OCI-LY7 (cell line): ENCODE measurements around the gene TUBGCP2. TPM values are rescaled to one million over a fixed set of nuclear protein-coding genes. Genes with fewer than 3 reads are reported as not detected.

Experiments
- BruUV-seq: library from RNA; stranded (reverse); fragments of 400-500 nt; replicated peaks from 2 replicates; lab custom pipeline; 2021; lab: Mats Ljungman, UMichigan
- CTCF ChIA-PET: fragments of 300-600 bp; sonication (Branson Sonifier 250); formaldehyde crosslinking; loops from one replicate; lab custom pipeline; 2022; ENCODE audit warnings: antibody characterized with exemption; ENCODE audit not compliant: unreplicated experiment; lab: Charles Lee
- POLR2A ChIA-PET: fragments of 300-600 bp; sonication (Branson Sonifier 250); formaldehyde crosslinking; loops from one replicate; lab custom pipeline; 2022; ENCODE audit warnings: antibody characterized with exemption; lab: Charles Lee
- DNase-seq: peaks from one replicate; pipeline ENCODE4 v3.0.0-alpha.2; 2015; ENCODE audit warnings: low spot score
- H2AFZ ChIP-seq: fragments of 200-600 bp; sonication (generic), shearing (Covaris generic); 2 replicates; pipeline ENCODE4 v1.6.1; 2014; ENCODE audit warnings: mild to moderate bottlenecking, antibody characterized with exemption, low read length, moderate library complexity
- H3K27ac ChIP-seq: fragments of 200-600 bp; sonication (generic); 2 replicates; pipeline ENCODE4 v1.5.1; 2014; ENCODE audit warnings: mixed run types, low read depth, mild to moderate bottlenecking, moderate library complexity, low read length, inconsistent platforms; ENCODE audit not compliant: poor library complexity, severe bottlenecking
- H3K36me3 ChIP-seq: fragments of 200-600 bp; sonication (generic); 2 replicates; pipeline ENCODE4 v1.6.1; 2014; ENCODE audit warnings: mild to moderate bottlenecking, antibody characterized with exemption, low read length, moderate library complexity, mixed read lengths; ENCODE audit not compliant: insufficient read depth
- H3K4me1 ChIP-seq: fragments of 200-600 bp; sonication (generic); 2 replicates; pipeline ENCODE4 v1.5.1; 2014; ENCODE audit warnings: mild to moderate bottlenecking, low read length; ENCODE audit not compliant: insufficient read depth, poor library complexity, severe bottlenecking
- H3K4me2 ChIP-seq: fragments of 200-600 bp; sonication (generic); 2 replicates; pipeline ENCODE4 v1.6.1; 2014; ENCODE audit warnings: mild to moderate bottlenecking, low read length
- H3K4me3 ChIP-seq: fragments of 200-600 bp; sonication (generic); 2 replicates; pipeline ENCODE4 v1.5.1; 2014; ENCODE audit warnings: mild to moderate bottlenecking, low read depth, low read length; ENCODE audit not compliant: poor library complexity, severe bottlenecking
- H3K79me2 ChIP-seq: fragments of 200-600 bp; sonication (generic); 2 replicates; pipeline ENCODE4 v1.6.1; 2016; ENCODE audit warnings: low read depth, mild to moderate bottlenecking, low read length, moderate library complexity, mixed read lengths; ENCODE audit not compliant: insufficient read depth
- H3K9me2 ChIP-seq: fragments of 200-600 bp; sonication (generic); 2 replicates; pipeline ENCODE4 v1.6.1; 2016; ENCODE audit warnings: mild to moderate bottlenecking, low read length, mixed read lengths; ENCODE audit not compliant: insufficient read depth
- H3K9me3 ChIP-seq: fragments of 200-600 bp; sonication (generic); 2 replicates; pipeline ENCODE4 v1.6.1; 2014; ENCODE audit warnings: mild to moderate bottlenecking, mixed run types, low read length, mixed read lengths
- H4K20me1 ChIP-seq: fragments of 200-600 bp; sonication (generic); 2 replicates; pipeline ENCODE4 v1.6.1; 2014; ENCODE audit warnings: mild to moderate bottlenecking, antibody characterized with exemption, low read length, moderate library complexity, mixed read lengths; ENCODE audit not compliant: insufficient read depth
- EZH2phosphoT487 ChIP-seq: fragments of 200-600 bp; sonication (generic); IDR thresholded peaks from 2 replicates; pipeline ENCODE4 v1.6.1; 2018; ENCODE audit warnings: low read depth, borderline replicate concordance, mild to moderate bottlenecking, mixed run types, antibody characterized with exemption, low read length, moderate library complexity, mixed read lengths
- intact Hi-C: fragments of 100-400 bp; cut with micrococcal nuclease; formaldehyde crosslinking; loops from one replicate; pipeline ENCODE4 v1.10.0; 2022; ENCODE audit not compliant: unreplicated experiment
- total RNA-seq, 2 experiments: library from RNA; depleted of rRNA in 1 of 2; stranded (reverse); fragments of >200 nt in 1 of 2; shearing (Covaris generic) in 1 of 2; gene quantifications; 2 replicates each; pipeline ENCODE4 v1.2.3, GENCODE V29; 2014 to 2022
- TF ChIP-seq, protein P1 (sequence below): fragments of 200-600 bp; sonication (generic); conservative IDR thresholded peaks from 2 replicates; pipeline ENCODE4 v1.5.1; 2014; ENCODE audit warnings: mild to moderate bottlenecking, antibody characterized with exemption, low read length, moderate library complexity, mixed read lengths

Gene TUBGCP2
- total RNA-seq, 2 experiments from 2014 or later = 40.5 to 56.1 TPM

DNA sequence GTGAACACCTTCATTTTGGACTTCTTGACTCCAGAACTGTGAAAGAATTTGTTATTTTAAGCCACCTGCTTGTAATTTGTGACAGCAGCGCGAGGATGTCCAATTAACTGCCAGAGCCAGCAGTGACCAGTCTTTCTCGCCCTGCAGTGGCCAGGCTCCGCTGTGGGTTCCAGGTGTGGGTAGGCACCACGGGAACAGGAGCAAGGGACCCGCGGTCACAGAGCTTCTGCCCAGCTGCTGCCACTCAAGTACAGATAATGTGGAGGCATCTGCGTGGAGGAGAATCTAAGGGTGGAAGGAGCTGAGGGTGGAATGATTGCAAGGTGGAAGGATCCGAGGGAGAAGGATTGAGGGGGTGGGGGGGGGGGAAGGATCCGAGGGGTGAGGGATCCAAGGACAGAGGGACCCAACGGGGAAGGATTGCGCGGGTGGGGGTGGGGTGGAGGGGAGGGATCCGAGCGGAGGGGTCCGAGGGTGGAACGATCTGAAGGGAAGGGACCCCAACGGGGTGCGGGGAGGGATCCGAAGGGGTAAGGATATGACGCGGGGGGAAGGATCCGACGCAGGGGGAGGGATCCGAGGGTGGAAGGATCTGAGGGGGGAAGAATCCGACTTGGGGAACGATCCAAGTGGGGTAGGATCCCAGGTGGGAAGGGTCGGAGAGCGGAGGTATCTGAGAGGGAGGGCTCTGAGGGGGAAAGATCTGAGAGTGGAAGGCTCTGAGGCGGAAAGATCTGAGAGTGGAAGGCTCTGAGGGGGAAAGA, 24.4 kb upstream of the TUBGCP2 start:
- intact Hi-C loops = no loop called here
- ChIA-PET CTCF (no interaction called here), POLR2A (no interaction called here)
- no peaks in the 10 kb centered on the region for H3K36me3 ChIP-seq
- H3K4me1 ChIP-seq = no peaks in the 10 kb centered on the region
- H4K20me1 ChIP-seq = no peaks in the 10 kb centered on the region
- no peak overlapping the region for H3K4me3 ChIP-seq
- H3K9me2 ChIP-seq = no peaks in the 10 kb centered on the region
- H3K79me2 ChIP-seq = no peaks in the 10 kb centered on the region
- BruUV-seq = no TSS peak
- no peak overlapping the region for H3K4me2 ChIP-seq
- no peak overlapping the region for H3K27ac ChIP-seq
- H2AFZ ChIP-seq = no peak overlapping the region
- no peak for DNase-seq
- no peaks in the 10 kb centered on the region; the same call in 1 of the 2 replicates for H3K9me3 ChIP-seq
- no peak for TF ChIP-seq EZH2phosphoT487
- TF ChIP-seq, protein P1, sequence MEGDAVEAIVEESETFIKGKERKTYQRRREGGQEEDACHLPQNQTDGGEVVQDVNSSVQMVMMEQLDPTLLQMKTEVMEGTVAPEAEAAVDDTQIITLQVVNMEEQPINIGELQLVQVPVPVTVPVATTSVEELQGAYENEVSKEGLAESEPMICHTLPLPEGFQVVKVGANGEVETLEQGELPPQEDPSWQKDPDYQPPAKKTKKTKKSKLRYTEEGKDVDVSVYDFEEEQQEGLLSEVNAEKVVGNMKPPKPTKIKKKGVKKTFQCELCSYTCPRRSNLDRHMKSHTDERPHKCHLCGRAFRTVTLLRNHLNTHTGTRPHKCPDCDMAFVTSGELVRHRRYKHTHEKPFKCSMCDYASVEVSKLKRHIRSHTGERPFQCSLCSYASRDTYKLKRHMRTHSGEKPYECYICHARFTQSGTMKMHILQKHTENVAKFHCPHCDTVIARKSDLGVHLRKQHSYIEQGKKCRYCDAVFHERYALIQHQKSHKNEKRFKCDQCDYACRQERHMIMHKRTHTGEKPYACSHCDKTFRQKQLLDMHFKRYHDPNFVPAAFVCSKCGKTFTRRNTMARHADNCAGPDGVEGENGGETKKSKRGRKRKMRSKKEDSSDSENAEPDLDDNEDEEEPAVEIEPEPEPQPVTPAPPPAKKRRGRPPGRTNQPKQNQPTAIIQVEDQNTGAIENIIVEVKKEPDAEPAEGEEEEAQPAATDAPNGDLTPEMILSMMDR = no peak

DNA sequence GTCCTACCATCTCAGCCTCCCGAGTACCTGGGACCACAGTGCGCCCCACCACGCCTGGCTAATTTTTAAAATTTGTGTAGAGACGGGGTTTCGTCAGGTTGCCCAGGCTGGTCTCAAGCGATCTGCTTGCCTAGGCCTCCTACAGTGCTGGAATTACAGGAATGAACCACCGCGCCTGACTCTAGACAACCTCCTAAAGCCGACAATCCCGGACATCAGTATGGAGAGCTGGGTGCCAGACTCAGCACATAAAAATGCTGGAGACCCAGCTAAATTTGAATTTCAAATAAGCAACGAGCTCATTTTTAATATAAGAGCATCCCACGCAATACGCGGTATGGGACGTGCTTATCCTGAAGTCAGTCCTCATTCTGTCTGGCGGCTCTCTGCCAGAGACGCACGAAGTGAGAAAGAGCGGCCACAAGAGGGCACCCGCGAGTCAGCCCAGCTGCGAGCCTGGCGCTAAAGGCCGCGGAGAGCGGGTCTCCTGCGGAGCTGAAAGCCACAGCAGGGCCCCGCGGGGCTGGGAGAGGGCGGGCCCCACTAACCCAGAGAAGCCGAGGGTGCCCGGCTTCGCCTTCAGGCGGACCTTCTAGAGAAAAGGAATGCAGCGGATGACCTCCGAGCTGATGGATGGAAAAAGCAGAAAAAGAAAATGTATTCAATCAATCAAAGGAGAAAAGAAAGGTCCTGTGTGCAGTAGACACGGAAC, 21.0 kb upstream of the TUBGCP2 start:
- H3K79me2 ChIP-seq = no peaks in the 10 kb centered on the region
- H3K9me3 ChIP-seq = no peaks in the 10 kb centered on the region
- H3K4me3 ChIP-seq = no peak overlapping the region
- no peaks in the 10 kb centered on the region for H3K36me3 ChIP-seq
- POLR2A ChIA-PET = interaction anchor here (1.5 kb wide), 1 partner anchor 61 kb away, joined by 7 read pairs; no protein-coding TSS in a partner anchor
- H3K4me1 ChIP-seq = peaks cover 8% of the 10 kb centered on the region
- no peak overlapping the region for H3K27ac ChIP-seq
- intact Hi-C loops = loop anchor here (2.0 kb wide), 2 partner anchors 59 to 167 kb away; no protein-coding TSS in a partner anchor
- BruUV-seq = no TSS peak
- DNase-seq = peak; percentile 88
- CTCF ChIA-PET = interaction anchor here (0.6 to 1.2 kb wide), 4 partner anchors 22 to 63 kb away, joined by 3 to 4 read pairs (median 3); no protein-coding TSS in a partner anchor
- H2AFZ ChIP-seq = no peak overlapping the region
- no peak for TF ChIP-seq EZH2phosphoT487
- TF ChIP-seq, protein P1 = peak; percentile 95
- no peaks in the 10 kb centered on the region for H3K9me2 ChIP-seq
- no peaks in the 10 kb centered on the region for H4K20me1 ChIP-seq
- peak overlapping the region; percentile 18; the same call in 1 of the 2 replicates for H3K4me2 ChIP-seq
